Neural cell (in vitro differentiated cells): ENCODE measurements around the gene RELA. TPM values are rescaled to one million over a fixed set of nuclear protein-coding genes. Genes with fewer than 3 reads are reported as not detected.

Experiments
- H2AFZ ChIP-seq: fragments of 200-600, 300-800 bp; sonication (generic), shearing (Covaris generic); 2 replicates; pipeline ENCODE4 v1.6.0; 2014; ENCODE audit warnings: low read depth, mild to moderate bottlenecking, antibody characterized with exemption, low read length, moderate library complexity
- H3F3A ChIP-seq: fragments of 200-600 bp; shearing (Covaris generic); 2 replicates; pipeline ENCODE4 v1.6.1; 2016; ENCODE audit warnings: mild to moderate bottlenecking, moderate library complexity, mixed read lengths, antibody characterized with exemption, low read length; ENCODE audit not compliant: insufficient read depth, poor library complexity, severe bottlenecking
- H3K27ac ChIP-seq: fragments of 200-600, 300-800 bp; sonication (generic), shearing (Covaris generic); 2 replicates; pipeline ENCODE4 v1.5.1; 2014; ENCODE audit warnings: mild to moderate bottlenecking, low read length, moderate library complexity
- H3K27me3 ChIP-seq: fragments of 300-800, 200-600 bp; sonication (generic), shearing (Covaris generic); 2 replicates; pipeline ENCODE4 v1.6.0; 2014; ENCODE audit warnings: mild to moderate bottlenecking, low read depth, low read length, moderate library complexity; ENCODE audit not compliant: insufficient read depth
- H3K36me3 ChIP-seq: fragments of 300-800, 200-600 bp; sonication (generic), shearing (Covaris generic); 2 replicates; pipeline ENCODE4 v1.5.1; 2014; ENCODE audit warnings: mild to moderate bottlenecking, antibody characterized with exemption, low read length, moderate library complexity; ENCODE audit not compliant: insufficient read depth
- H3K4me2 ChIP-seq: fragments of 300-800, 200-600 bp; sonication (generic), shearing (Covaris generic); 2 replicates; pipeline ENCODE4 v1.6.0; 2014; ENCODE audit warnings: mild to moderate bottlenecking, low read length
- H3K4me3 ChIP-seq: fragments of 300-800, 200-600 bp; sonication (generic), shearing (Covaris generic); 2 replicates; pipeline ENCODE4 v1.5.1; 2014; ENCODE audit warnings: mild to moderate bottlenecking, low read length, moderate library complexity
- H3K79me2 ChIP-seq: fragments of 200-600 bp; shearing (Covaris generic); replicated peaks from 2 replicates; pipeline ENCODE4 v1.6.0; 2014; ENCODE audit warnings: mild to moderate bottlenecking, low read length, moderate library complexity; ENCODE audit not compliant: insufficient read depth
- H3K9ac ChIP-seq: fragments of 300-800, 200-600 bp; sonication (generic), shearing (Covaris generic); 2 replicates; pipeline ENCODE4 v1.6.1; 2016; ENCODE audit warnings: mild to moderate bottlenecking, low read length, mixed read lengths
- H3K9me2 ChIP-seq: fragments of 200-600 bp; shearing (Covaris generic); 2 replicates; pipeline ENCODE4 v1.6.1; 2016; ENCODE audit warnings: mild to moderate bottlenecking, low read length, mixed read lengths; ENCODE audit not compliant: insufficient read depth
- H3K9me3 ChIP-seq: fragments of 200-600, 300-800 bp; sonication (generic), shearing (Covaris generic); 2 replicates; pipeline ENCODE4 v1.6.1; 2016; ENCODE audit warnings: mild to moderate bottlenecking, mixed run types, low read length, moderate library complexity, mixed read lengths
- H4K20me1 ChIP-seq: fragments of 200-600 bp; shearing (Covaris generic); 2 replicates; pipeline ENCODE4 v1.6.1; 2016; ENCODE audit warnings: mild to moderate bottlenecking, mixed run types; ENCODE audit not compliant: insufficient read depth
- CTCF ChIP-seq: fragments of 450-650 bp; IDR thresholded peaks from 2 replicates; pipeline ENCODE4 v1.5.1; 2014; ENCODE audit warnings: antibody characterized with exemption, mild to moderate bottlenecking, moderate library complexity; ENCODE audit not compliant: poor library complexity, severe bottlenecking
- EP300 ChIP-seq: fragments of 450-650 bp; conservative IDR thresholded peaks from 2 replicates; pipeline ENCODE4 v1.6.1; 2014; ENCODE audit warnings: antibody characterized with exemption, mild to moderate bottlenecking, moderate library complexity; ENCODE audit not compliant: poor library complexity, severe bottlenecking
- EZH2 ChIP-seq: fragments of 200-600, 300-800 bp; shearing (Covaris generic), sonication (generic); IDR thresholded peaks from 2 replicates; pipeline ENCODE4 v1.6.1; 2014; ENCODE audit warnings: antibody characterized with exemption, low read length, borderline replicate concordance, mild to moderate bottlenecking; ENCODE audit not compliant: insufficient read depth, poor library complexity, severe bottlenecking
- MXI1 ChIP-seq: fragments of 450-650 bp; conservative IDR thresholded peaks from 2 replicates; pipeline ENCODE4 v1.6.1; 2014; ENCODE audit warnings: antibody characterized with exemption, mild to moderate bottlenecking; ENCODE audit not compliant: poor library complexity, severe bottlenecking
- POLR2AphosphoS5 ChIP-seq: IDR thresholded peaks from 2 replicates; pipeline ENCODE4 v1.6.1; 2012
- RAD21 ChIP-seq: fragments of 450-650 bp; conservative IDR thresholded peaks from 2 replicates; pipeline ENCODE4 v1.6.1; 2014; ENCODE audit warnings: antibody characterized with exemption, mild to moderate bottlenecking, moderate library complexity
- SMC3 ChIP-seq: fragments of 450-650 bp; conservative IDR thresholded peaks from 2 replicates; pipeline ENCODE4 v1.6.1; 2014; ENCODE audit warnings: antibody characterized with exemption, mild to moderate bottlenecking, moderate library complexity; ENCODE audit not compliant: poor library complexity
- TAF1 ChIP-seq: IDR thresholded peaks from 2 replicates; pipeline ENCODE4 v1.6.1; 2012; ENCODE audit warnings: low read depth
- polyA minus RNA-seq: library from RNA; depleted of rRNA, polyadenylated mRNA; stranded (reverse); fragments of >200 nt; gene quantifications from 2 replicates; pipeline ENCODE4 v1.2.3, GENCODE V29; 2014
- polyA plus RNA-seq: library from polyadenylated mRNA; depleted of rRNA; stranded (reverse); fragments of >200 nt; gene quantifications from 2 replicates; pipeline ENCODE4 v1.2.3, GENCODE V29; 2014
- TF ChIP-seq, protein P1 (sequence below): IDR thresholded peaks from 2 replicates; pipeline ENCODE4 v1.6.1; 2012; ENCODE audit warnings: borderline replicate concordance

The RELA gene
- 19.3 and 19.5 TPM in 2 replicates for polyA plus RNA-seq
- 22.4 and 24.0 TPM in 2 replicates for polyA minus RNA-seq

DNA sequence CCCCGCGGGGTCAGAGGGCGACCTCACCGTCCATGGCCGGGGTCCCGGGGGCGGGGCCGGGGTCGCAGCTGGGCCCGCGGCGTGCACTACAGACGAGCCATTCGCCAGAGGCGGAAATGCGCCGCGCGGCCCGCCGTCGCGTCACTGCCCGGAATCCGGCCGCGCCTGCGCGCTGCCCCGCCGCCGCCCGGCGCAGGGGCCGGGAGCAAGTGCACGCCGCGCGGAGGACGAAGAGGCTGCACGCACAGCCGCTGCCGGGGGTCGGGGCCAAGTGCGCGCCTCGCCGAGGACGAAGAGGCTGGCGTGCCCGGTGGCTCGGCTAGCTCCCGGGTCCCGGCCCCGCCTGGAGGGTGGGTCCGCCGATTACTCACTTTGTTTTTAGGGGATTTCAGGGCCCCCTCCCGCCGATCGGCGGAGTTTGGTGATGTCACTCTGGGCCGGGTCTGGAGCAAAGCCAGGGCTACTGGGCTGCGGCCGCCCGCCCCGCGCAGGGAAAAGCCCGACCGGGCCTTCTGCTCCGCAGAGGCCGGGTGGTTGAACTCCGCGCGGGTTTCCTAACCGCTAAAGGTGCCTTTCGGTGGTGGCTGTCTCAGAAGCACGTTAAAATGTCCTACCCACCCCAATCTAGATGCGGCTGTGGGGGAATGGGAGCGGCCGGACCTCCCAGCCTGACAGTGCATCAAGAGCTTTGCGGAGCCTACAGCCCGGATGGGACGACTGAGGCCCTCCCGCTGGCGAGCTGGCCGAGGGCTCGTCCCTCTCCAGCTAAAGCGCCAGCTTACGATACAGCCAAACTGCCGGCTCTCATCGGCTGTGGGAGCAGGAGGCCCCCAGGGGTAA, at the start of gene RELA:
RELA (minus strand) TSS at position 118 of the 840 bp plus-strand sequence; CDS start at position 34, 84 bp downstream.
- peak within 1 kb of the TSS; percentile 91 for H3K4me2 ChIP-seq
- H3K9ac ChIP-seq, result peak within 1 kb of the TSS; percentile 98
- no peaks in the 10 kb centered on the region for H3K9me3 ChIP-seq
- peak within 1 kb of the TSS; percentile 83 for H2AFZ ChIP-seq
- peak within 1 kb of the TSS; percentile 95 for H3K27ac ChIP-seq
- TF ChIP-seq, protein P1, sequence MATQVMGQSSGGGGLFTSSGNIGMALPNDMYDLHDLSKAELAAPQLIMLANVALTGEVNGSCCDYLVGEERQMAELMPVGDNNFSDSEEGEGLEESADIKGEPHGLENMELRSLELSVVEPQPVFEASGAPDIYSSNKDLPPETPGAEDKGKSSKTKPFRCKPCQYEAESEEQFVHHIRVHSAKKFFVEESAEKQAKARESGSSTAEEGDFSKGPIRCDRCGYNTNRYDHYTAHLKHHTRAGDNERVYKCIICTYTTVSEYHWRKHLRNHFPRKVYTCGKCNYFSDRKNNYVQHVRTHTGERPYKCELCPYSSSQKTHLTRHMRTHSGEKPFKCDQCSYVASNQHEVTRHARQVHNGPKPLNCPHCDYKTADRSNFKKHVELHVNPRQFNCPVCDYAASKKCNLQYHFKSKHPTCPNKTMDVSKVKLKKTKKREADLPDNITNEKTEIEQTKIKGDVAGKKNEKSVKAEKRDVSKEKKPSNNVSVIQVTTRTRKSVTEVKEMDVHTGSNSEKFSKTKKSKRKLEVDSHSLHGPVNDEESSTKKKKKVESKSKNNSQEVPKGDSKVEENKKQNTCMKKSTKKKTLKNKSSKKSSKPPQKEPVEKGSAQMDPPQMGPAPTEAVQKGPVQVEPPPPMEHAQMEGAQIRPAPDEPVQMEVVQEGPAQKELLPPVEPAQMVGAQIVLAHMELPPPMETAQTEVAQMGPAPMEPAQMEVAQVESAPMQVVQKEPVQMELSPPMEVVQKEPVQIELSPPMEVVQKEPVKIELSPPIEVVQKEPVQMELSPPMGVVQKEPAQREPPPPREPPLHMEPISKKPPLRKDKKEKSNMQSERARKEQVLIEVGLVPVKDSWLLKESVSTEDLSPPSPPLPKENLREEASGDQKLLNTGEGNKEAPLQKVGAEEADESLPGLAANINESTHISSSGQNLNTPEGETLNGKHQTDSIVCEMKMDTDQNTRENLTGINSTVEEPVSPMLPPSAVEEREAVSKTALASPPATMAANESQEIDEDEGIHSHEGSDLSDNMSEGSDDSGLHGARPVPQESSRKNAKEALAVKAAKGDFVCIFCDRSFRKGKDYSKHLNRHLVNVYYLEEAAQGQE, result no peak
- TF ChIP-seq SMC3 (no peak), RAD21 (no peak), EZH2 (no peak), EP300 (peak; percentile 41), CTCF (no peak), TAF1 (peak; percentile 37), POLR2AphosphoS5 (peak; percentile 87), MXI1 (peak; percentile 84)
- no peaks in the 10 kb centered on the region for H4K20me1 ChIP-seq
- H3F3A ChIP-seq, result peaks cover 4% of the 10 kb centered on the region
- H3K79me2 ChIP-seq, result peaks cover 10% of the 10 kb centered on the region
- no peaks in the 10 kb centered on the region for H3K27me3 ChIP-seq
- peak within 1 kb of the TSS; percentile 96 for H3K4me3 ChIP-seq
- no peaks in the 10 kb centered on the region for H3K9me2 ChIP-seq
- H3K36me3 ChIP-seq, result no peaks in the 10 kb centered on the region

- Histone ChIP-seq H3K9ac (peak within 1 kb of the TSS; percentile 97), H3K9me2 (no peaks in the 10 kb centered on the region), H3F3A (no peaks in the 10 kb centered on the region), H3K4me3 (peak within 1 kb of the TSS; percentile 74), H3K4me2 (peak within 1 kb of the TSS; percentile 94), H3K27ac (peak within 1 kb of the TSS; percentile 97), H3K27me3 (no peaks in the 10 kb centered on the region), H4K20me1 (no peaks in the 10 kb centered on the region), H3K9me3 (no peaks in the 10 kb centered on the region), H3K79me2 (peaks cover 12% of the 10 kb centered on the region), H2AFZ (peak within 1 kb of the TSS; percentile 97), H3K36me3 (peaks cover 11% of the 10 kb centered on the region)
- TF ChIP-seq RAD21, result peak; percentile 98
- peak; percentile 91 for TF ChIP-seq EP300
- peak; percentile 97 for TF ChIP-seq SMC3
- TF ChIP-seq, protein P1, result peak; percentile 82
- peak; percentile 73 for TF ChIP-seq TAF1
- TF ChIP-seq CTCF, result peak; percentile 99
- peak; percentile 98 for TF ChIP-seq POLR2AphosphoS5
- TF ChIP-seq MXI1, result peak; percentile 95
- TF ChIP-seq EZH2, result no peak
These were observed 49.3 kb upstream of the RELA start, which contains the start of gene KAT5 for GRCh38 chr11:65711785-65712632. Gene KAT5 (plus strand): TSS chr11:65712252. CDS start chr11:65712268, 16 bp downstream.
